IMR-90 (cell line): ENCODE measurements around the gene CDC42EP5. TPM values are rescaled to one million over a fixed set of nuclear protein-coding genes. Genes with fewer than 3 reads are reported as not detected.
"Not testable (repeated sequence)": the region's sequence is repeated elsewhere in the genome, so short reads cannot be mapped to it uniquely, and the experiment has no call there.

ENCODE experiments used
- ATAC-seq: fragments of 200-7000 bp; cut with Tn5 transposase; 2 replicates; pipeline ENCODE4 v1.9.1; 2020; ENCODE audit warnings: low read depth, mild to moderate bottlenecking, moderate library complexity
- BruUV-seq: library from RNA; stranded (reverse); fragments of 400-500 nt; replicated peaks from 2 replicates; lab custom pipeline; 2021; lab: Mats Ljungman, UMichigan
- CTCF ChIA-PET: fragments of 300-600 bp; formaldehyde crosslinking; extraction: SDS; loops from one replicate; lab custom pipeline; 2021; ENCODE audit warnings: antibody characterized with exemption; lab: Yijun Ruan, JAX
- POLR2A ChIA-PET: fragments of 300-600 bp; sonication (Branson Sonifier 250); formaldehyde crosslinking; loops from one replicate; lab custom pipeline; 2022; ENCODE audit warnings: antibody characterized with exemption; ENCODE audit not compliant: unreplicated experiment; lab: Charles Lee
- DNase-seq: peaks from one replicate; pipeline ENCODE4 v3.0.0; 2013
- H2AFZ ChIP-seq: replicated peaks from 2 replicates; pipeline ENCODE3; 2013; ENCODE audit warnings: low read length, mild to moderate bottlenecking; ENCODE audit not compliant: poor library complexity
- H2AK5ac ChIP-seq: 2 replicates; pipeline ENCODE4 v1.6.1; 2013; ENCODE audit warnings: low read depth, low read length, inconsistent platforms
- H2AK9ac ChIP-seq: replicated peaks from 2 replicates; pipeline ENCODE3; 2013; ENCODE audit warnings: mild to moderate bottlenecking, low read depth, low read length, moderate library complexity; ENCODE audit not compliant: poor library complexity
- H2BK120ac ChIP-seq: 2 replicates; pipeline ENCODE4 v1.6.1; 2013; ENCODE audit warnings: low read depth, low read length, inconsistent platforms
- H2BK15ac ChIP-seq: 3 replicates; pipeline ENCODE4 v1.6.1; 2013; ENCODE audit warnings: low read depth, low read length, inconsistent platforms
- H2BK20ac ChIP-seq: 2 replicates; pipeline ENCODE4 v1.6.1; 2013; ENCODE audit warnings: low read depth, mild to moderate bottlenecking, inconsistent platforms, low read length, moderate library complexity
- H2BK5ac ChIP-seq: 2 replicates; pipeline ENCODE4 v1.6.1; 2013; ENCODE audit warnings: mild to moderate bottlenecking, low read depth, low read length, inconsistent platforms; ENCODE audit not compliant: poor library complexity, severe bottlenecking
- H3K14ac ChIP-seq: replicated peaks from 2 replicates; pipeline ENCODE4 v1.6.1; 2013; ENCODE audit warnings: low read depth, low read length, inconsistent platforms
- H3K18ac ChIP-seq: 2 replicates; pipeline ENCODE4 v1.6.1; 2013; ENCODE audit warnings: low read depth, low read length, control low read depth
- H3K23ac ChIP-seq: 2 replicates; pipeline ENCODE4 v1.6.1; 2013; ENCODE audit warnings: low read depth, low read length, inconsistent platforms
- H3K27ac ChIP-seq: 2 replicates; pipeline ENCODE4 v1.5.1; 2013; ENCODE audit warnings: mild to moderate bottlenecking, control low read depth, low read length; ENCODE audit not compliant: insufficient read depth
- H3K27me3 ChIP-seq: 2 replicates; pipeline ENCODE4 v1.6.1; 2013; ENCODE audit warnings: low read length; ENCODE audit not compliant: control insufficient read depth, insufficient read depth
- H3K36me3 ChIP-seq: 2 replicates; pipeline ENCODE4 v1.6.1; 2013; ENCODE audit warnings: low read length, mixed read lengths; ENCODE audit not compliant: control insufficient read depth, insufficient read depth
- H3K4ac ChIP-seq: 2 replicates; pipeline ENCODE4 v1.6.1; 2013; ENCODE audit warnings: low read depth, low read length, inconsistent platforms
- H3K4me1 ChIP-seq: 2 replicates; pipeline ENCODE4 v1.6.1; 2013; ENCODE audit warnings: low read length, mixed read lengths; ENCODE audit not compliant: control insufficient read depth, insufficient read depth
- H3K4me2 ChIP-seq: 2 replicates; pipeline ENCODE4 v1.6.1; 2013; ENCODE audit warnings: low read depth, mild to moderate bottlenecking, control low read depth, low read length, moderate library complexity
- H3K4me3 ChIP-seq: 2 replicates; pipeline ENCODE4 v1.5.1; 2013; ENCODE audit warnings: low read depth, mild to moderate bottlenecking, control low read depth, low read length, moderate library complexity; ENCODE audit not compliant: insufficient read depth
- H3K56ac ChIP-seq: 2 replicates; pipeline ENCODE4 v1.6.1; 2013; ENCODE audit warnings: low read length, inconsistent platforms; ENCODE audit not compliant: insufficient read depth; ENCODE audit errors: extremely low read depth
- H3K79me1 ChIP-seq, 2 experiments: 2 replicates each; pipeline ENCODE4 v1.6.1; 2013; ENCODE audit warnings: low read length in 2 of 2, inconsistent platforms in 1 of 2, low read depth in 1 of 2
- H3K9ac ChIP-seq: 2 replicates; pipeline ENCODE4 v1.6.1; 2013; ENCODE audit warnings: low read depth, low read length, control low read depth
- H3K9me1 ChIP-seq: 2 replicates; pipeline ENCODE4 v1.6.1; 2013; ENCODE audit warnings: low read length, inconsistent platforms; ENCODE audit not compliant: insufficient read depth
- H3K9me3 ChIP-seq: 2 replicates; pipeline ENCODE4 v1.6.1; 2013; ENCODE audit warnings: low read length; ENCODE audit not compliant: control insufficient read depth, insufficient read depth
- H4K20me1 ChIP-seq: 2 replicates; pipeline ENCODE4 v1.6.1; 2013; ENCODE audit warnings: low read length, inconsistent platforms; ENCODE audit not compliant: insufficient read depth
- H4K5ac ChIP-seq: 2 replicates; pipeline ENCODE4 v1.6.1; 2013; ENCODE audit warnings: mild to moderate bottlenecking, low read depth, low read length, control low read depth
- H4K8ac ChIP-seq, 2 experiments: 2 replicates each; pipeline ENCODE4 v1.6.1; 2013; ENCODE audit warnings: low read depth in 2 of 2, low read length in 2 of 2, control low read depth in 1 of 2, inconsistent platforms in 1 of 2
- H4K91ac ChIP-seq: 2 replicates; pipeline ENCODE4 v1.6.1; 2013; ENCODE audit warnings: low read depth, low read length, inconsistent platforms; ENCODE audit not compliant: insufficient read depth
- BHLHE40 ChIP-seq: fragments of 150-350 bp; IDR thresholded peaks from 2 replicates; pipeline ENCODE4 v1.6.1; 2016; ENCODE audit warnings: mild to moderate bottlenecking, low read depth, low read length
- MAFK ChIP-seq: IDR thresholded peaks from 2 replicates; pipeline ENCODE4 v1.6.1; 2012; ENCODE audit warnings: low read depth, low read length, improper control_type of control experiment
- RFX5 ChIP-seq: IDR thresholded peaks from 2 replicates; pipeline ENCODE4 v1.8.0; 2012; ENCODE audit warnings: low read depth, mild to moderate bottlenecking, low read length, moderate library complexity
- WGBS, 2 experiments: methylation state at CpG; one replicate each; pipeline versions ENCODE4 v1.1.5 to v1.1.7; 2013; ENCODE audit warnings: missing lambda C conversion rate in 2 of 2; ENCODE audit not compliant: insufficient read length in 1 of 2; ENCODE audit errors: extremely low coverage in 2 of 2; 5-methylcytosine and 5-hydroxymethylcytosine counted together
- dilution Hi-C: fragments of 300-500 bp; cut with HindIII; formaldehyde crosslinking; loops from one replicate; pipeline ENCODE4 v1.14.3; 2018; ENCODE audit warnings: low sequenced_read_pairs; ENCODE audit not compliant: unreplicated experiment
- in situ Hi-C: fragments of 300-500 bp; cut with MboI; formaldehyde crosslinking; loops from 3 replicates; pipeline ENCODE4 v1.14.3; 2019; ENCODE audit warnings: low sequenced_read_pairs, inconsistent platforms, mixed read lengths
- intact Hi-C: fragments of 100-400 bp; cut with micrococcal nuclease; formaldehyde crosslinking; loops from 2 replicates; pipeline ENCODE4 v1.10.0; 2022
- polyA plus RNA-seq, 3 experiments: library from polyadenylated mRNA; depleted of rRNA; stranded (reverse); fragments of >200 nt; gene quantifications; 2 replicates each; pipeline ENCODE4 v1.2.3, GENCODE V29; 2012; ENCODE audit warnings: low replicate concordance in 1 of 3
- total RNA-seq: library from RNA; depleted of rRNA; stranded (reverse); fragments of >200 nt; gene quantifications from 2 replicates; pipeline ENCODE4 v1.2.3, GENCODE V29; 2012

CDC42EP5 gene
- total and polyA plus RNA-seq, 2 of the 4 experiments (the other 2 are of a cell fraction): 7.2 to 25.3 TPM

- CTCF ChIA-PET: no interaction called here
- H3K9ac ChIP-seq: no peak overlapping the region
- H4K8ac ChIP-seq: no peak overlapping the region
- no peak overlapping the region for H3K23ac ChIP-seq
- in situ Hi-C loops: no loop called here
- H2AK5ac ChIP-seq: no peak overlapping the region
- H4K91ac ChIP-seq: no peak overlapping the region
- no peaks in the 10 kb centered on the region for H3K4me1 ChIP-seq
- H2AK9ac ChIP-seq: no peak overlapping the region
- H2BK15ac ChIP-seq: no peak overlapping the region
- no peaks in the 10 kb centered on the region for H3K36me3 ChIP-seq
- no peak overlapping the region for H4K5ac ChIP-seq
- no peak overlapping the region for H2BK20ac ChIP-seq
- WGBS, 2 experiments: 50% methylated on average over 4 of the region's 10 CpGs; no CpG with 5 or more reads in 1 of the 2 experiments
- ATAC-seq (no peak), DNase-seq (no peak)
- intact Hi-C loops: no loop called here
- TF ChIP-seq MAFK: no peak
- no peak for TF ChIP-seq BHLHE40
- TF ChIP-seq RFX5: no peak
- H4K20me1 ChIP-seq: no peaks in the 10 kb centered on the region
- dilution Hi-C loops: no loop called here
- no peaks in the 10 kb centered on the region for H3K9me1 ChIP-seq
- no peak overlapping the region for H2BK120ac ChIP-seq
- H3K79me1 ChIP-seq: no peaks in the 10 kb centered on the region
- H3K56ac ChIP-seq: no peak overlapping the region
- H2AFZ ChIP-seq: no peak overlapping the region
- H2BK5ac ChIP-seq: no peak overlapping the region
- no peak overlapping the region for H3K18ac ChIP-seq
- H3K4me3 ChIP-seq: no peak overlapping the region
- BruUV-seq: no TSS peak
- H3K27me3 ChIP-seq: no peaks in the 10 kb centered on the region
- H3K4ac ChIP-seq: no peak overlapping the region
- no peak overlapping the region for H3K27ac ChIP-seq
- H3K9me3 ChIP-seq: peaks cover 10% of the 10 kb centered on the region
- POLR2A ChIA-PET: no interaction called here
- no peak overlapping the region for H3K14ac ChIP-seq
- H3K4me2 ChIP-seq: no peak overlapping the region
Measured at GRCh38 chr19:54506079-54506478, 33.0 kb upstream of the CDC42EP5 start.

GRCh38 chr19:54505542-54505941 lies 32.4 kb upstream of the CDC42EP5 start:
- CTCF ChIA-PET, H2AK9ac ChIP-seq, H2BK15ac ChIP-seq, H2BK120ac ChIP-seq, H2AK5ac ChIP-seq, H3K4me3 ChIP-seq, BruUV-seq, H3K9me1 ChIP-seq, H3K79me1 ChIP-seq, DNase-seq, H2BK5ac ChIP-seq, H4K20me1 ChIP-seq, H3K27me3 ChIP-seq, H4K5ac ChIP-seq, dilution Hi-C loops, H3K4me1 ChIP-seq, H2AFZ ChIP-seq, H3K36me3 ChIP-seq, ATAC-seq, H3K23ac ChIP-seq, H3K18ac ChIP-seq, H4K8ac ChIP-seq, intact Hi-C loops, H4K91ac ChIP-seq, H3K27ac ChIP-seq, H3K14ac ChIP-seq, H2BK20ac ChIP-seq, POLR2A ChIA-PET, H3K56ac ChIP-seq, H3K9ac ChIP-seq, in situ Hi-C loops, H3K4ac ChIP-seq, H3K4me2 ChIP-seq: not testable (repeated sequence)
- H3K9me3 ChIP-seq: peaks cover 14% of the 10 kb centered on the region
- no CpG with 5 or more reads among the region's 4 CpGs for WGBS, 2 experiments
